Pancreas (tissue), 10 donors: Measurements from ENCODE around the gene ZNF550. TPM values are rescaled to one million over a fixed set of nuclear protein-coding genes. Genes with fewer than 3 reads are reported as not detected.
"Not testable (repeated sequence)": the region's sequence is repeated elsewhere in the genome, so short reads cannot be mapped to it uniquely, and the experiment has no call there.

Experiments
- ATAC-seq, 4 donors: fragments of 200-7000 bp; cut with Tn5 transposase; one replicate each; pipeline versions ENCODE4 v1.8.0 to v1.9.1; 2020; ENCODE audit warnings: mild to moderate bottlenecking in 4 of 4, moderate library complexity in 4 of 4
- DNase-seq, 6 donors: peaks; one replicate each; pipeline ENCODE4 v3.0.0-alpha.2; 2020
- FAIRE-seq: peaks from 2 replicates; lab custom pipeline; 2012; peaks lifted over from hg19 to GRCh38; lab: Jason Lieb, UNC
- H3K27ac ChIP-seq, 4 donors: fragments of 200-600 bp; sonication (generic); 1 replicate in 3 of 4; 2 replicates in 1 of 4; pipeline versions ENCODE4 v1.5.0 to v1.8.0; 2020
- H3K27me3 ChIP-seq, 4 donors: fragments of 200-600 bp; one replicate each; pipeline ENCODE4 v1.8.0; 2021
- H3K36me3 ChIP-seq, 3 donors: fragments of 200-600 bp; sonication (generic) in 1 of 3; one replicate each; pipeline versions ENCODE4 v1.5.0 to v1.8.0; 2020 to 2021
- H3K4me1 ChIP-seq, 3 donors: fragments of 200-600 bp; one replicate each; pipeline ENCODE4 v1.8.0; 2021
- H3K4me3 ChIP-seq, 4 donors: fragments of 200-600 bp; sonication (generic) in 2 of 4; one replicate each; pipeline versions ENCODE4 v1.5.0 to v1.8.0; 2020 to 2021
- H3K9me3 ChIP-seq, 4 donors: fragments of 200-600 bp; one replicate each; pipeline ENCODE4 v1.8.0; 2021
- CTCF ChIP-seq, 4 donors: fragments of 200-600 bp; sonication (generic) in 3 of 4; IDR thresholded peaks; one replicate each; pipeline versions ENCODE4 v1.5.0 to v1.8.0; 2021; ENCODE audit warnings: antibody characterized with exemption in 4 of 4
- WGBS, 2 donors: extraction: QIAGEN DNeasy Blood & Tissue Kit; methylation state at CpG; one replicate each; pipeline ENCODE4 v1.1.7; 2013; 5-methylcytosine and 5-hydroxymethylcytosine counted together
- intact Hi-C, 3 donors: fragments of 100-400 bp; cut with DNase I; formaldehyde crosslinking; loops; one replicate each; pipeline versions ENCODE4 v1.11.1 to v1.14.2; 2022
- polyA plus RNA-seq, 2 donors: library from polyadenylated mRNA; stranded (reverse); fragments of 200-250 nt; gene quantifications; one replicate each; pipeline ENCODE4 v1.2.3, GENCODE V29; 2013
- total RNA-seq, 6 donors: library from RNA; stranded (reverse); fragmentation: NEBNext Ultra II Directional in 4 of 6; extraction: Animal tissue kit (Norgen Biotek cat#: 25700) in 4 of 6; gene quantifications; one replicate each; pipeline versions ENCODE4 v1.2.1 to v1.2.4, GENCODE V29; 2021 to 2023
- donor health status: healthy with polysubstance abuse.
- donor health status: DM: no; HTN: no; CAD: no; lungs with moderate emphysema.
- donor health status: DM: no; HTN: no; CAD: no.
- donor health status: control.
- donor health status: control.
- donor health status: Bipolar disorder and iron deficiency.
- donor health status: DM: yes; HTN: yes; CAD: no.
- donor health status: DM: no; HTN: no; CAD: no.
- donor health status: DM: no; HTN: no; CAD: no.
- donor health status: DM: yes; HTN: yes; CAD: no.

ZNF550 gene
- total and polyA plus RNA-seq, 8 donors: 2.1 to 6.8 (median 3.3) TPM

- no peak for FAIRE-seq
- Histone ChIP-seq H3K4me3 (no peak overlapping the region), H3K4me1 (no peaks in the 10 kb centered on the region), H3K27me3 (no peaks in the 10 kb centered on the region), H3K9me3 (peaks cover 0 to 16% (median 3%) of the 10 kb centered on the region in 4 donors), H3K36me3 (peaks cover 0 to 88% (median 44%) of the 10 kb centered on the region in 3 donors), H3K27ac (no peak overlapping the region)
- no peak for ATAC-seq
- 94% methylated on average over 1 of the region's 1 CpG for WGBS, 2 donors
- DNase-seq: no peak
- intact Hi-C loops: no loop called here
- no peak for TF ChIP-seq CTCF (IDR thresholded peaks at IDR 0.05)
These were observed 13.2 kb downstream of the ZNF550 start for GRCh38 chr19:57546513-57546912.

- DNase-seq: no peak
- intact Hi-C loops: no loop called here
- Histone ChIP-seq H3K4me3 (no peak overlapping the region), H3K4me1 (no peaks in the 10 kb centered on the region), H3K27ac (no peak overlapping the region), H3K9me3 (peaks cover 0 to 15% (median 3%) of the 10 kb centered on the region in 4 donors), H3K36me3 (peaks cover 6 to 53% (median 23%) of the 10 kb centered on the region in 3 donors), H3K27me3 (no peaks in the 10 kb centered on the region)
- no peak for TF ChIP-seq CTCF (IDR thresholded peaks at IDR 0.05)
- no peak for FAIRE-seq
- no peak for ATAC-seq
- WGBS, 2 donors: 97 to 100% methylated on average over 7 of the region's 7 CpGs
These were observed 21.6 kb downstream of the ZNF550 start for GRCh38 chr19:57537953-57538547.

GRCh38 chr19:57527136-57527881 lies 32.4 kb downstream of the ZNF550 start, which contains the start of gene ZNF549:
ZNF549 (plus strand) TSS chr19:57527356; CDS start chr19:57527574, 218 bp downstream.
- Histone ChIP-seq H3K27ac (peak within 1 kb of the TSS; percentile 53 to 68 (median 57)), H3K27me3 (no peaks in the 10 kb centered on the region), H3K9me3 (no peaks in the 10 kb centered on the region), H3K4me3 (peak within 1 kb of the TSS; percentile 60 to 84 (median 72)), H3K36me3 (peaks cover 0 to 6% (median 0%) of the 10 kb centered on the region in 3 donors), H3K4me1 (no peaks in the 10 kb centered on the region)
- intact Hi-C loops: no loop called here
- DNase-seq: peak; percentile 86 to 92 (median 88)
- peak; percentile 99 to 100 (median 100) for ATAC-seq
- no peak for FAIRE-seq
- no peak for TF ChIP-seq CTCF (IDR thresholded peaks at IDR 0.05)
- 2% methylated on average over 64 of the region's 64 CpGs for WGBS, 2 donors

GRCh38 chr19:57518021-57518420 lies 41.6 kb downstream of the ZNF550 start:
- FAIRE-seq, DNase-seq, H3K27me3 ChIP-seq, H3K9me3 ChIP-seq, ATAC-seq, H3K36me3 ChIP-seq, H3K4me1 ChIP-seq, H3K27ac ChIP-seq, H3K4me3 ChIP-seq, intact Hi-C loops: not testable (repeated sequence)
- 83 to 89% methylated on average over 4 of the region's 4 CpGs for WGBS, 2 donors

- 78 to 93% methylated on average over 5 of the region's 5 CpGs for WGBS, 2 donors
- no peak for ATAC-seq
- H3K4me3 ChIP-seq: no peak overlapping the region
- no peaks in the 10 kb centered on the region for H3K36me3 ChIP-seq
- no peak for DNase-seq
- no peaks in the 10 kb centered on the region for H3K27me3 ChIP-seq
- no peak overlapping the region for H3K27ac ChIP-seq
- FAIRE-seq: no peak
- no peaks in the 10 kb centered on the region for H3K9me3 ChIP-seq
- no peak for TF ChIP-seq CTCF (IDR thresholded peaks at IDR 0.05)
- H3K4me1 ChIP-seq: no peaks in the 10 kb centered on the region
- intact Hi-C loops: no loop called here
These were observed 44.4 kb downstream of the ZNF550 start for GRCh38 chr19:57515255-57515654.
